HG02678 (cell line): ENCODE measurements around the gene KIF25.

Experiments used
- ATAC-seq: cut with Tn5 transposase; IDR thresholded peaks from one replicate; pipeline ENCODE4 v1.9.1; 2021; ENCODE audit warnings: mild to moderate bottlenecking, moderate library complexity; ENCODE audit not compliant: unreplicated experiment

KIF25 gene

DNA sequence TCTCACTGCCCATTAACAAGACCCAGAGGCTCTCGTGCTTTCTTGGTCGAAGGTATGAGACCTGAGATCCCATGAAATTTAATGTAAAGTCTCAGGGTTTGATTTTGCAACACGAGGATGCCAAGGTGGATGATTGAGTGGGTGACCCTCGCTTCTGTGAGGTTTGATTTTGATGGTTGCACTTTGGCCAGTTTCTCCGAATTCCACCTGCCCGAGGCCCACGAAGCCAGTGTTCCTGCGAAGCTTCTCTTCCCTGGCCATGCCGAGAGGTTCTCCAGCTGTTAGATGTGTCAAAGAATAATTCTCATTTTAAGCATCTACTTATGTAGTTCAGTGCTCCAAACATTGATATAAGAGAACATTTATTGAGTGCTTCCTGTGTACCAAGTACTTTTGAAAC is at the start of gene KIF25:
Gene KIF25, plus strand, starts transcription at position 30 of the 400 bp plus-strand sequence. CDS start 31,915 bp downstream, outside the sequence.
- ATAC-seq: no peak

DNA sequence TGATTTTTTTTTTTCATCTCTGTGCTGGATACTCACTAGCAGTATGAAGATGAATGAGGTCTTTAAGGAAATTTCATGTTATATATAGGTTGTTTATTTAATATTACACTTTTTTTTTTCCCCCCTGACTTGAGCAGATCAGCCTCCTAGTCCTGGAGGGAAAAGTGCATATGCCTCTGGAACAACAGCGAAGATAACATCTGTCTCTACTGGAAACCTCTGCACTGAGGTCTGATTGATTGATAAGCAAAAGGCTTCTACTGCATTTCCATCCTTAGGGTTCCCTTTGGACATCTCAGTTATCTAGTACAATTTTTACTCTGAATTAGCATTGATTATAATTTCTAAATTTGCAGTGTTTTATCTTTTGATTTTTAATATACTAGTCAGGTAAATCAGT is 49.8 kb upstream of the KIF25 start:
- no peak for ATAC-seq

DNA sequence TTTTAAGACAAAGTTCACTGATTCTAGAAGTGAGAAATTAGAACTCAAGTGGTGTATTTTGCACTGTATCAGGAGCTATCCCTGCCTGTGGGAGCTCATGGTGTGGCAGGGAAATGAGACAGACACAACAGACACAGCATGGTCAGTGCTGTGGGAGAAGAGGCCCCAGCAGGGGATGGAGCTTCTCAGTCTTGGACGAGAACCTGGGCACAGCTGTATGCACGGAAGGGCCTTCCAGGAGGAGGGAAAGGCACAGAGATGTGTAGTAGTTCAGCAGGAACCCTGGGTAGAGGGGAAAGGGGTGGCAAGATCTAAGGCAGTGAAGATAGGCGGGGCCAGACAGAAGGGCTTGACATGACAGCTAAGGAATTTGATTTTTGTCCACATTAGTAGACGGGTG is 48.8 kb upstream of the KIF25 start:
- no peak for ATAC-seq

- no peak for ATAC-seq
These were observed 48.3 kb upstream of the KIF25 start for GRCh38 chr6:167949121-167949684.

GRCh38 chr6:167951781-167952511 is 45.5 kb upstream of the KIF25 start:
- no peak for ATAC-seq

GRCh38 chr6:167952512-167952859 is 45.0 kb upstream of the KIF25 start:
- ATAC-seq: no peak

DNA sequence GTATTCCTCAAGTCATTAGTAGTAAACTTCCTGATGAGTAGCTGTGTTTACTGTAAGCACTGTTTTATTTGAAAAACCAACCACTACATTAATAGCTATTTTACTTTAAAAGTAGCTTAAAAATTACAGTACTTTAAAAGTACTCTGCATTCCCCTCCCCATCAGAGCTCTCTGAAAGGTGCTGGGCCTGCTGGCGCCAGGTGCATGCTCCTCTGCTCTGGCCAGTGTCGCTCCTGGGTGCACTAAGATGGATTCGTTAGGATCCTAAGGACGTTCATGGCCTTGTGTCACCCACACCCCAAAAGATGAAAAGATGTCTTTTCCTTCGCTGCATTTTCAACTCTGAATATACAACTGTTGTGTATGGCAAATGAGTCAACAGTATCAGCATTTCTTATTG is 43.9 kb upstream of the KIF25 start:
- ATAC-seq: no peak

- no peak for ATAC-seq
These were observed 43.3 kb upstream of the KIF25 start for GRCh38 chr6:167954151-167954550.

- ATAC-seq: no peak
These were observed 41.0 kb upstream of the KIF25 start for GRCh38 chr6:167956491-167956890.

GRCh38 chr6:167956983-167957492 is 40.4 kb upstream of the KIF25 start:
- no peak for ATAC-seq

GRCh38 chr6:167957626-167958025 is 39.8 kb upstream of the KIF25 start:
- no peak for ATAC-seq

- ATAC-seq: no peak
These were observed 36.9 kb upstream of the KIF25 start for GRCh38 chr6:167960579-167960978.

- ATAC-seq: no peak
These were observed 34.8 kb upstream of the KIF25 start for GRCh38 chr6:167962711-167963110.

GRCh38 chr6:167963589-167964057 is 33.8 kb upstream of the KIF25 start:
- no peak for ATAC-seq

DNA sequence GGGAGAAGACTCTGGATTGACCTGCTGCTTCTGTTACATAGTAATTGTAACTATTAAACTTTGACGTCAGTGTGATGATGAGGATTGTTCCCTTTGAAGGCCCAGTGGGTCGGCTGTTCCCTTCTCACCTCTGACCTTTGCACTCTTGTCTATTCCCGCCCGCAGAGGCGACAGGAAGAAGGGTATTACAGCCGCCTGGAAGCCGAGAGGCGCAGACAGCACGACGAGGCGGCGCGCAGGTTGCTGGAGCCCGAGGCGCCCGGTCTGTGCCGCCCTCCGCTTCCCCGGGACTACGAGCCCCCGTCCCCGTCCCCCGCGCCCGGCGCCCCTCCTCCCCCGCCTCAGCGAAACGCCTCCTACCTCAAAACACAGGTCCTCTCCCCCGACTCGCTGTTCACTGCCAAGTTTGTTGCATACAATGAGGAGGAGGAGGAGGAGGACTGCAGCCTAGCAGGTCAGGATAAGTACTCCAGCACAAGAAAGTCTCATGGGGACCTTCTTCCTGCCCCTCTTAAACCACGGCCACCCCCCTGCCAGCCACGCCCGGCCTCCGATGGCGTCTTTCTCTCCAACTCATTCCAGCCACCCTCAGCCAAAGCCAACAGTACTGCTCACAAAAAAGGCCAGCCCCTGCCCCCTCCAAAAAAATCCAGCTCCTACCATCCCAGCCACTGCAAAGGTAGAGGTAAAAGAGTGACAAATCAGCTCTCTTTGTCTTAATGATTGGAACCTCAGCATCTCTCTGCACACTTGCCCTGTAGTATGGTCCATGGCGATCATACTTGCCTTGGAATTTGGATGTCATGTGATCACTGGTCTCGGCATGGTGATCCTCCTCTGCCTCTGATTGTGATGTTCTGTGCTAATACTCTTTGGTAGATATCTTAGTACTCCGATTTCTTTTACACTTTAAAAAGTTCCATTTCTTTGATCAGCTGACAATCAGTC is 31.6 kb upstream of the KIF25 start:
- no peak for ATAC-seq

GRCh38 chr6:167966540-167966905 is 30.9 kb upstream of the KIF25 start:
- ATAC-seq: no peak

DNA sequence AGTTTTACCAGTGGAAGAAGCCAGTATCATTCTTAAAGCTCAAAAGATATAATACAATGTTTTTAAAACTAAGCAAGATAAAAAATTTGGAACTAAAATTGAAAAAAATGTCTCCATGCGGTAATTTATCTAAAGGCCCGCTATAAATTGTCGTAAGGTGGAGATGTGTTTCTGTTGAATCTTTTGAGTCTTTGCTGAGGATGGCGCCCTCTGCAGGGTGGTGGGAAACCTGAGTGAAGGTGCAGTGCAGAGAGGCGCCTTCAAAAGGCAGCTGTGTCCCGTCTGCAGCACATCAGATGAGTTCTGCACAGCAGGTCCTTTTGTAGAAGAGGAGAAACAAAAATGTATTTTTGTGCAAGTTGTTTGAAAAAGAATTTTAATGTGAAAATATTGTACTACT is 29.4 kb upstream of the KIF25 start:
- no peak for ATAC-seq

DNA sequence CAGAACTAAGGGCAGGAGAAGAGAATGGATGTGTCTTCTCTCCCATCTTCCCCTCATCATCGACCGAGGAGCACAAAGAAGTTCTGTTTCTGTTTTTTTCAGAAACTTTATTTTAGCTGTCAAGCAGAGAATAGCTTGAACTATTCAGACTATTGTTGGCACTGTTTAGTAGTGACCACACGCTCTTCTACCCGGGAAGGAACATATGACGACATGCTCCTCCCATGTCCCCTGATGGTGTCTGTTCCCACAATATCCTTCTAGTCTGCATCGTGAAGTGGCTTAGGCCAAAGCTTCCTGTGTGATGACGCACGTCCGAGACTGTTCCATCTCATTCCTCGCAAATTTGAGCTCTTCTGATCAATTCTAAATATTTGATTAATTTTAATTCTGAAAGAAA is 27.2 kb upstream of the KIF25 start:
- no peak for ATAC-seq

DNA sequence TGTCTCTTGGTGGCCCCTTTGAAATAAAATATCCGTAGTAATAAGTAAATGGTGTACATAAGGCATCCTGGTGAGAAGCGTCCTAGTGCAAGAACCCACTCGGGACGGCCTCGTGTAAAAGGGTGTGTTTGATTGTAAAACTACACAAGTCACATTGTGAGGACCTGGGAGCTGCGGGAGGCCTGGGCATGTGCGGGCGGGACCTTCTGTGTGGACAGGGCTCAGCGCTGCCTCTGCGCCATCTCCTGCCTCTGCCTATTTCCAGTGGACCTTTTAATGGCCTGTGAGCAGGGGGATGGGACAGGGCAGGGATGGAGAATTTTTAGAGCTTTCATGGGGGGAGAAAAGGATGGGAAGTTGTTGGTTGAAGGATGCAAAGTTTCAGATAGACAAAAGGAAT is 25.3 kb upstream of the KIF25 start:
- ATAC-seq: no peak

DNA sequence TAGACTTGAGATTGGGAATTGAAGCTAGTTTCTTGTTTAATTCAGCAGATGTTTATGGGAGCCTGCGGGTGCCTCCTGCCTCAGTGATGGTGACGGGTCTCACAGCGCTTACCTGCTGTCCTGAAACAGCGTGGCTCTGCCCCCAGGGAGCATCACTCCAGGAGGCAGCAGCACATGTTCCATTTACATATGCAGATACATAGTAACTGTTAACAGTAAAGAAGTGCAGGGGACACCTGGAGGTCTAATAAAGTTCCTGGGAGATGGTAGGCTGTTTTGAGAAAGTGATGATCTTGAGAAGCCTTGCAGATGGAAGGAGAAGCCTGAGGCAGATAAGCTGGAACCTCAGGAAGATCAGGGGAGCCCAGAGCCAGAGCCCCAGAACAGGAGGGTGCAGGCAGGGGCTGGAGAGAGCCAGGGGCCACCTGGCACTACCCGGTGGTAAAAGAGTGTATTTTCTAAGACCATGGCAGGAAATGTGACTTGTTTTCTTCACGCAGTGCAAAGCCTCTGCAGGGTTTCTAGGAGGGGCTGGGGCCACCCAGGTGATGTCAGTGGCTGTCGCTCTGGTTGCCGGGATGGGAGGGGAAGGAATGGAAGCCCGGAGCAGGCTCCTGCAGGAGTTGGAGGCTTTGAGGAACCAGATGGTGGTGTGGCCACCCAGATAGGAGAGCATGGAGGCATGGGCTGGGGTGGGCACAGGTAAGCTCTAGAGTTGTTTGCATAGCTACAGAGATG is 24.2 kb upstream of the KIF25 start:
- ATAC-seq: no peak
